Progenitor cell of endocrine pancreas (in vitro differentiated cells): ENCODE data around the gene CORT. TPM values are rescaled to one million over a fixed set of nuclear protein-coding genes. Genes with fewer than 3 reads are reported as not detected.
A peak's percentile ranks its signal among the peaks of the same experiment; 100 is the strongest.

Experiments
- DNase-seq: peaks from one replicate; pipeline ENCODE4 v3.0.0; 2021; ENCODE audit warnings: low spot score; ENCODE audit not compliant: unreplicated experiment
- H3K27ac Mint-ChIP-seq: 2 replicates; pipeline ENCODE4 v1.8.0; 2021; ENCODE audit warnings: mild to moderate bottlenecking, moderate library complexity, mixed read lengths
- H3K27me3 Mint-ChIP-seq: 2 replicates; pipeline ENCODE4 v1.8.0; 2021; ENCODE audit warnings: mixed read lengths
- H3K36me3 Mint-ChIP-seq: 2 replicates; pipeline ENCODE4 v1.8.0; 2022; ENCODE audit warnings: mixed read lengths; ENCODE audit not compliant: insufficient read depth
- H3K4me1 Mint-ChIP-seq: 2 replicates; pipeline ENCODE4 v1.8.0; 2021; ENCODE audit warnings: low read depth, mixed read lengths
- H3K4me3 Mint-ChIP-seq: 2 replicates; pipeline ENCODE4 v1.8.0; 2021; ENCODE audit warnings: low read depth, mild to moderate bottlenecking, moderate library complexity, mixed read lengths
- H3K9me3 Mint-ChIP-seq: 2 replicates; pipeline ENCODE4 v1.8.0; 2021; ENCODE audit warnings: low read depth, mixed read lengths
- total RNA-seq: library from RNA; stranded (reverse); gene quantifications from 2 replicates; pipeline ENCODE4 v1.2.1, GENCODE V29; 2021
- TF ChIP-seq, protein P1 (sequence below): fragments of 200-600 bp; sonication (generic); IDR thresholded peaks from one replicate; pipeline ENCODE4 v1.5.0; 2021; ENCODE audit warnings: antibody characterized with exemption, mild to moderate bottlenecking; ENCODE audit not compliant: unreplicated experiment

CORT gene
- total RNA-seq, 1 donor from 2014 or later, result 1.0 TPM

DNA sequence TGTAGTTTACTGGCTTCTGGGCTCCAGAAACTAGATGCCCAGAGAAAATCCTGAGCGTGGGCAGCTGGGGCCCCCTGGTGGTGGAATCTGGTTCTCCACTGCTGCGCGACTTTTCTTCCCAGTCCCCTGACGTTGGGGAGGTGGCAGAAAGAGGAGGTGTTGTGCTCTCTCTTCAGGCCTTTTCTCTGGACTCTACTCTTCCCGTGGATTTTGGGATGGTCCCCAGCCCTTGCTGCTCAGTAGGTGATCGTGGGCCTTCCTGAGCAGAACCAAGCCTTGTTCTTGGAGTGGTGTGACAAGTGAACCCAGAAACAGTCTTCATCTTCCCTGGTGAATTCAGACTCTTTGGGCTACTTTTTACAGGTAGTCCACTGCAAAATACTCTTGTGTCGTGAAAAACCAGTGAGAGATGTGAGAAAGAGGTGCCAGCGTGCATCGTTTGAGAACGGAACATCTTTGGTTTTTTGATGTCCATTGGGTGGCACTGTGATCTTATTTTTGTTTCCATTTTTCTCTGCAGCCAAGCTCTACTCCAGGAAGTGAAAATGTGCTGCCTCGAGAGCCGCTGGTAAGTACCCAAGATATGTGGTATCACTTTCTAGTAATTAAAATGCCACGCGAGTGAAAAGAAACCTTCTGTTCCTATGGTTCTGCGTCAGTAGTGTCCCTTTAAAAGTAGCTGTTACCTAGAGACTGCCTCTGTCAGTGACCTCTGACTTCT is 45.1 kb downstream of the CORT start:
- no peaks in the 10 kb centered on the region for H3K9me3 Mint-ChIP-seq
- no peaks in the 10 kb centered on the region for H3K36me3 Mint-ChIP-seq
- peak overlapping the region; percentile 51 for H3K27ac Mint-ChIP-seq
- TF ChIP-seq, protein P1, sequence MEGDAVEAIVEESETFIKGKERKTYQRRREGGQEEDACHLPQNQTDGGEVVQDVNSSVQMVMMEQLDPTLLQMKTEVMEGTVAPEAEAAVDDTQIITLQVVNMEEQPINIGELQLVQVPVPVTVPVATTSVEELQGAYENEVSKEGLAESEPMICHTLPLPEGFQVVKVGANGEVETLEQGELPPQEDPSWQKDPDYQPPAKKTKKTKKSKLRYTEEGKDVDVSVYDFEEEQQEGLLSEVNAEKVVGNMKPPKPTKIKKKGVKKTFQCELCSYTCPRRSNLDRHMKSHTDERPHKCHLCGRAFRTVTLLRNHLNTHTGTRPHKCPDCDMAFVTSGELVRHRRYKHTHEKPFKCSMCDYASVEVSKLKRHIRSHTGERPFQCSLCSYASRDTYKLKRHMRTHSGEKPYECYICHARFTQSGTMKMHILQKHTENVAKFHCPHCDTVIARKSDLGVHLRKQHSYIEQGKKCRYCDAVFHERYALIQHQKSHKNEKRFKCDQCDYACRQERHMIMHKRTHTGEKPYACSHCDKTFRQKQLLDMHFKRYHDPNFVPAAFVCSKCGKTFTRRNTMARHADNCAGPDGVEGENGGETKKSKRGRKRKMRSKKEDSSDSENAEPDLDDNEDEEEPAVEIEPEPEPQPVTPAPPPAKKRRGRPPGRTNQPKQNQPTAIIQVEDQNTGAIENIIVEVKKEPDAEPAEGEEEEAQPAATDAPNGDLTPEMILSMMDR, result peak; percentile 93
- H3K4me1 Mint-ChIP-seq, result peaks cover 10% of the 10 kb centered on the region
- DNase-seq, result peak; percentile 78
- no peaks in the 10 kb centered on the region for H3K27me3 Mint-ChIP-seq
- no peak overlapping the region for H3K4me3 Mint-ChIP-seq

DNA sequence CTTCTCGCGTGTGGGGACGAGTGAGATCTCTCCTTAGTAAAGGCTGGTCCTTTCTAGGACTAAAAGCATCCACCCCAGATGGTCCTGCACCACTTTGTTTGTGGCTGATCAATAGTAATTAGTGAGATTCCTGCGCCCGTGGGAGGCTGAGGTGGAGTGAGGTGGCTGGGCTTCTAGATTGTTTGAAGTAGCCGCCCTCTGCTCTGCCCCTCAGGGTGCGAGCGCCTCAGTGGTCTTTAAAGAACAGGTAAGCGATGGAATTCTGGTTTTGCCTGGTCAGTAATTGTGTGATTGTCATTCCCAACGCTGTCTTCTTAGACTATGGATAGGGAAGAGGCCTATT is 45.6 kb downstream of the CORT start:
- Mint-ChIP-seq H3K4me1 (peaks cover 9% of the 10 kb centered on the region), H3K27me3 (no peaks in the 10 kb centered on the region), H3K4me3 (no peak overlapping the region), H3K36me3 (no peaks in the 10 kb centered on the region), H3K9me3 (no peaks in the 10 kb centered on the region), H3K27ac (peak overlapping the region; percentile 51)
- TF ChIP-seq, protein P1, result no peak
- no peak for DNase-seq

DNA sequence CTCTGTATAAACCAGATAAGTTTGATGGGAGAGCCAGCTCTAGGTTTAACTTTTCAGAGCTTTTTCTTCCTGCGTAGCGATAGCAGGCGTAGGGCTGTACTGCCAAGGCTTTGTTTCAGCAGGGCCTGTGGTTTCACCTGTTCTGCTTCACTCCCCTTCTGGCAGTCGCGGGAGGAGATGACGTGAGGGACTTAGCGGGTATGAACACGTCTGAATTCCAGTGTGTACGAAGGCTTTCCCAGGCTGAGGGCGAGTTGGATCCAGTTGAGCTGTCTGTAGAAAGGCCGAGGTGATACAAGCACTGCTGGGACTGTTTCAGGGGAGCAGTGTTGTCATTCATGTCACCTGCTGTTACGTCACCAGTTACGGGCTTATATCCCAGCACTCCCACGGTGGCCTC is 46.1 kb downstream of the CORT start:
- Mint-ChIP-seq H3K27me3 (no peaks in the 10 kb centered on the region), H3K27ac (no peak overlapping the region), H3K9me3 (no peaks in the 10 kb centered on the region), H3K4me1 (peaks cover 9% of the 10 kb centered on the region), H3K36me3 (no peaks in the 10 kb centered on the region), H3K4me3 (no peak overlapping the region)
- TF ChIP-seq, protein P1, result no peak
- DNase-seq, result no peak

DNA sequence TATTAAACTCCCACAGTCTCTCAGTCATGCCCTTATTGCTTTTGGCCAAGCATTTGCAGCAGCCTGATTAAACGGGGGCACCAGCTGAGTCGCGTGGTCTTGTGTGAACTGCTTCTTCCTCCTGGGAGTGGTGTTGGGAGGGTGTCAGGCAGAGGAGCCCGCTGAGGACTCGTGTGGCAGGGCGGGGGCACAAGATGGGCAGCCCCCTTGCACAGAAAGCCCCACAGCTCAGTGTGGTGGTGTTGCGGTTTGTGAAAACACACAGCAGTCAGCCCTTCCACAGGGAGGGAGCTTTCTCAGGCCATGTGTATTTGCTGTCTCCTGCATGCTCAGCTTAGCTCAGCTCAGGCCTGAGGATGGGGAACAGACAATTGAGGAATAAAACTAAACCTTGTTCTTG is 47.3 kb downstream of the CORT start:
- TF ChIP-seq, protein P1, result no peak
- peaks cover 9% of the 10 kb centered on the region for H3K4me1 Mint-ChIP-seq
- no peak for DNase-seq
- no peaks in the 10 kb centered on the region for H3K27me3 Mint-ChIP-seq
- no peak overlapping the region for H3K27ac Mint-ChIP-seq
- H3K9me3 Mint-ChIP-seq, result no peaks in the 10 kb centered on the region
- H3K4me3 Mint-ChIP-seq, result no peak overlapping the region
- no peaks in the 10 kb centered on the region for H3K36me3 Mint-ChIP-seq

DNA sequence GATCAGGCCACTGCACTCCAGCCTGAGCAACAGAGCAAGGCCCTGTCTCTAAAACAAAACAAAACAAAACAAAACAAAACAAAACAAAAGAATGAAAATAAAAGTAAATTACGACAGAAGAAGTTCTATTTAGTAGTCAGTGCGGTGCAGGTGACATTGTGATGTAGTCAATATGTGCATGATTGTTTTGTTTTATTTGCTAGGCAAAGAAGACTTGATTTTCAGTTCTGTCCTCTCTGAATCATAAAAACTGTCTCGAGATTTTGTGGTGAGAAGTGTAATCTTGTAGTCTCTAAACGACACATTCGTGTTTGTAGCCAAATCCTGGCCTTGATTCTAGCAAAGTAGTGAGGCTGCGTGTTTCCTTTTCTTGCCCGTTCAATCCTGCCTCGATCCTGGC is 48.4 kb downstream of the CORT start:
- TF ChIP-seq, protein P1, result no peak
- H3K9me3 Mint-ChIP-seq, result no peaks in the 10 kb centered on the region
- no peak for DNase-seq
- H3K27me3 Mint-ChIP-seq, result no peaks in the 10 kb centered on the region
- H3K27ac Mint-ChIP-seq, result no peak overlapping the region
- no peaks in the 10 kb centered on the region for H3K36me3 Mint-ChIP-seq
- no peak overlapping the region for H3K4me3 Mint-ChIP-seq
- H3K4me1 Mint-ChIP-seq, result peaks cover 9% of the 10 kb centered on the region

Other genes with a start within 250 kb of the CORT start
- gene KIF1B, start 239.5 kb upstream of the CORT start, total RNA-seq, result 74.4 and 78.7 TPM in 2 replicates
- gene PGD, start 51.0 kb upstream of the CORT start, total RNA-seq, result 254 and 263 TPM in 2 replicates
- 22.2 and 22.5 TPM in 2 replicates for gene CENPS, start 19.6 kb upstream of the CORT start, total RNA-seq
- gene DFFA, start 22.5 kb downstream of the CORT start, total RNA-seq, result 47.9 and 54.4 TPM in 2 replicates
- 27.8 and 28.7 TPM in 2 replicates for gene PEX14, start 24.9 kb downstream of the CORT start, total RNA-seq